Caco-2 (cell line): Measurements from ENCODE around the gene ABCD2. TPM values are rescaled to one million over a fixed set of nuclear protein-coding genes. Genes with fewer than 3 reads are reported as not detected.
A peak's percentile ranks its signal among the peaks of the same experiment; 100 is the strongest.

Experiments
- BruUV-seq: library from RNA; stranded (reverse); fragments of 400-500 nt; replicated peaks from 2 replicates; lab custom pipeline; 2021; lab: Mats Ljungman, UMichigan
- CTCF ChIA-PET: fragments of 300-600 bp; sonication (Branson Sonifier 250); formaldehyde crosslinking; loops from one replicate; lab custom pipeline; 2022; ENCODE audit warnings: antibody characterized with exemption; lab: Charles Lee
- POLR2A ChIA-PET: fragments of 300-600 bp; sonication (Branson Sonifier 250); formaldehyde crosslinking; loops from one replicate; lab custom pipeline; 2022; ENCODE audit warnings: antibody characterized with exemption; lab: Charles Lee
- DNase-seq, 2 experiments: peaks; one replicate each; pipeline versions ENCODE4 v3.0.0 to v3.0.0-alpha.2; 2020 to 2022
- H3K27me3 ChIP-seq: replicated peaks from 2 replicates; pipeline ENCODE4 v1.6.0; 2011; ENCODE audit warnings: low read length; ENCODE audit not compliant: control insufficient read depth, insufficient read depth
- H3K36me3 ChIP-seq: 2 replicates; pipeline ENCODE4 v1.5.1; 2011; ENCODE audit warnings: low read length; ENCODE audit not compliant: control insufficient read depth, insufficient read depth
- H3K4me1 ChIP-seq: fragments of 250-450 bp; sonication (Bioruptor Pico); 2 replicates; pipeline ENCODE4 v1.5.1; 2020; ENCODE audit warnings: mild to moderate bottlenecking
- H3K4me3 ChIP-seq: 2 replicates; pipeline ENCODE4 v1.5.1; 2011; ENCODE audit warnings: low read depth, mild to moderate bottlenecking, control low read depth, low read length
- H3K9me3 ChIP-seq: fragments of 250-450 bp; sonication (Bioruptor Pico); 2 replicates; pipeline ENCODE4 v1.5.1; 2020; ENCODE audit warnings: mild to moderate bottlenecking, moderate library complexity
- H3K27ac Mint-ChIP-seq: one replicate; pipeline ENCODE4 v1.8.0; 2022; ENCODE audit warnings: mixed read lengths; ENCODE audit not compliant: unreplicated experiment
- H3K27me3 Mint-ChIP-seq: one replicate; pipeline ENCODE4 v1.8.0; 2022; ENCODE audit warnings: mixed read lengths; ENCODE audit not compliant: insufficient read depth, unreplicated experiment
- H3K36me3 Mint-ChIP-seq: one replicate; pipeline ENCODE4 v1.8.0; 2022; ENCODE audit warnings: mild to moderate bottlenecking, mixed read lengths; ENCODE audit not compliant: insufficient read depth, unreplicated experiment
- H3K4me1 Mint-ChIP-seq: one replicate; pipeline ENCODE4 v1.8.0; 2022; ENCODE audit warnings: low read depth, mixed read lengths; ENCODE audit not compliant: unreplicated experiment
- H3K4me3 Mint-ChIP-seq: one replicate; pipeline ENCODE4 v1.8.0; 2022; ENCODE audit warnings: mild to moderate bottlenecking, moderate library complexity, mixed read lengths; ENCODE audit not compliant: unreplicated experiment
- H3K9me3 Mint-ChIP-seq: one replicate; pipeline ENCODE4 v1.8.0; 2022; ENCODE audit warnings: mixed read lengths; ENCODE audit not compliant: unreplicated experiment
- CTCF ChIP-seq, 2 experiments: fragments of 200-600 bp in 1 of 2; IDR thresholded peaks; 1 replicate in 1 of 2; 2 replicates in 1 of 2; pipeline versions ENCODE4 v1.5.1 to v1.8.0; 2011 to 2022; ENCODE audit warnings: antibody characterized with exemption in 1 of 2, control low read depth in 1 of 2, inconsistent platforms in 1 of 2, low read depth in 1 of 2, low read length in 1 of 2, mild to moderate bottlenecking in 1 of 2, moderate library complexity in 1 of 2; ENCODE audit not compliant: insufficient read depth in 1 of 2, severe bottlenecking in 1 of 2, unreplicated experiment in 1 of 2
- intact Hi-C: fragments of 100-400 bp; cut with micrococcal nuclease; formaldehyde crosslinking; loops from one replicate; pipeline ENCODE4 v1.10.0; 2022; ENCODE audit not compliant: unreplicated experiment
- total RNA-seq: library from RNA; stranded (reverse); gene quantifications from 2 replicates; pipeline ENCODE4 v1.2.3, GENCODE V29; 2022

ABCD2 gene
- total RNA-seq, 1 experiment from 2014 or later: not detected

GRCh38 chr12:39588348-39588747 lies 31.3 kb downstream of the ABCD2 start:
- H3K27me3 Mint-ChIP-seq: peaks cover 3% of the 10 kb centered on the region
- no peaks in the 10 kb centered on the region for H3K9me3 Mint-ChIP-seq
- Histone ChIP-seq H3K36me3 (no peaks in the 10 kb centered on the region), H3K4me1 (0 out of 2 replicates have a peak, but pooled peaks cover 8% of the 10 kb centered on the region), H3K27me3 (no peaks in the 10 kb centered on the region), H3K4me3 (no peak overlapping the region), H3K9me3 (no peaks in the 10 kb centered on the region)
- no peak overlapping the region for H3K27ac Mint-ChIP-seq
- intact Hi-C loops: loop anchor here (10.0 kb wide), 1 partner anchor 106 kb away; no protein-coding TSS in a partner anchor
- ChIA-PET POLR2A (no interaction called here), CTCF (no interaction called here)
- H3K4me1 Mint-ChIP-seq: no peaks in the 10 kb centered on the region
- no peak for DNase-seq
- BruUV-seq: no TSS peak
- no peak overlapping the region for H3K4me3 Mint-ChIP-seq
- no peak for TF ChIP-seq CTCF (IDR thresholded peaks at IDR 0.05; ENCODE audit: insufficient read depth in 1 of 2, low read depth in 1 of 2, low read length in 1 of 2, severe bottlenecking in 1 of 2, unreplicated experiment in 1 of 2)
- H3K36me3 Mint-ChIP-seq: no peaks in the 10 kb centered on the region

GRCh38 chr12:39587225-39587624 lies 32.4 kb downstream of the ABCD2 start:
- Mint-ChIP-seq H3K4me1 (no peaks in the 10 kb centered on the region), H3K4me3 (no peak overlapping the region), H3K36me3 (no peaks in the 10 kb centered on the region), H3K9me3 (no peaks in the 10 kb centered on the region), H3K27me3 (peaks cover 3% of the 10 kb centered on the region), H3K27ac (no peak overlapping the region)
- TF ChIP-seq CTCF (IDR thresholded peaks at IDR 0.05; ENCODE audit: insufficient read depth in 1 of 2, low read depth in 1 of 2, low read length in 1 of 2, severe bottlenecking in 1 of 2, unreplicated experiment in 1 of 2): peak in 1 of 2 experiments; percentile 43
- no TSS peak for BruUV-seq
- ChIA-PET CTCF (no interaction called here), POLR2A (no interaction called here)
- no peak for DNase-seq
- H3K4me3 ChIP-seq: no peak overlapping the region
- H3K36me3 ChIP-seq: no peaks in the 10 kb centered on the region
- H3K27me3 ChIP-seq: no peaks in the 10 kb centered on the region
- 0 out of 2 replicates have a peak, but pooled peaks cover 3% of the 10 kb centered on the region for H3K4me1 ChIP-seq
- no peaks in the 10 kb centered on the region for H3K9me3 ChIP-seq
- intact Hi-C loops: loop anchor here (1.0 to 10.0 kb wide), 3 partner anchors 108 to 520 kb away; partner anchors contain the start of gene SLC2A13

- Mint-ChIP-seq H3K36me3 (no peaks in the 10 kb centered on the region), H3K27ac (no peak overlapping the region), H3K9me3 (no peaks in the 10 kb centered on the region), H3K4me3 (no peak overlapping the region), H3K27me3 (peaks cover 3% of the 10 kb centered on the region), H3K4me1 (no peaks in the 10 kb centered on the region)
- no TSS peak for BruUV-seq
- Histone ChIP-seq H3K36me3 (no peaks in the 10 kb centered on the region), H3K4me1 (no peaks in the 10 kb centered on the region), H3K27me3 (no peaks in the 10 kb centered on the region), H3K9me3 (no peaks in the 10 kb centered on the region), H3K4me3 (no peak overlapping the region)
- ChIA-PET CTCF (no interaction called here), POLR2A (no interaction called here)
- no peak for TF ChIP-seq CTCF (IDR thresholded peaks at IDR 0.05; ENCODE audit: insufficient read depth in 1 of 2, low read depth in 1 of 2, low read length in 1 of 2, severe bottlenecking in 1 of 2, unreplicated experiment in 1 of 2)
- intact Hi-C loops: loop anchor here (1.0 to 10.0 kb wide), 3 partner anchors 108 to 520 kb away; partner anchors contain the start of gene SLC2A13
- DNase-seq: no peak
These were observed 32.8 kb downstream of the ABCD2 start for GRCh38 chr12:39586816-39587215.
